ENCODE measurements around the gene NSF.
"Not testable (repeated sequence)": the region's sequence is repeated elsewhere in the genome, so short reads cannot be mapped to it uniquely, and the experiment has no call there.

DNA sequence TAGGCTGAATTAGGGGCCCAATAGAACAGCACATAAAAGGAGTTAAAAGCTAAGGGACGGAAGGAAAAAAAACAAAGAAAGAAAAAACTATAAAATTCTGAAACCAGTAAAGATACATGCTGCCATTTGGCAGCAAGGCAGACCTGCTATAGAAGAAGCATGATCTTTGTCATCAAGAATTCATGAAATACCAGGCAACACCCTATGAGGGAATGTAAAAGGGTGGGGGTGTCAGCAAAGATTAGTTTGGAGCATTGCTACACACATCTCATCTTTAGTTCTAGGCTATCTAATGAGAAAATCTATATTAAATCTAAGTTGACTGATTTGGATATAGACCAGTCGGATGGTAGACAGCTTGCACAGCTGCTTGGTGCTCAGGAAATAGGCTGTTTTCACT, 73.1 kb downstream of the NSF start:
- TF ChIP-seq, protein P1, sequence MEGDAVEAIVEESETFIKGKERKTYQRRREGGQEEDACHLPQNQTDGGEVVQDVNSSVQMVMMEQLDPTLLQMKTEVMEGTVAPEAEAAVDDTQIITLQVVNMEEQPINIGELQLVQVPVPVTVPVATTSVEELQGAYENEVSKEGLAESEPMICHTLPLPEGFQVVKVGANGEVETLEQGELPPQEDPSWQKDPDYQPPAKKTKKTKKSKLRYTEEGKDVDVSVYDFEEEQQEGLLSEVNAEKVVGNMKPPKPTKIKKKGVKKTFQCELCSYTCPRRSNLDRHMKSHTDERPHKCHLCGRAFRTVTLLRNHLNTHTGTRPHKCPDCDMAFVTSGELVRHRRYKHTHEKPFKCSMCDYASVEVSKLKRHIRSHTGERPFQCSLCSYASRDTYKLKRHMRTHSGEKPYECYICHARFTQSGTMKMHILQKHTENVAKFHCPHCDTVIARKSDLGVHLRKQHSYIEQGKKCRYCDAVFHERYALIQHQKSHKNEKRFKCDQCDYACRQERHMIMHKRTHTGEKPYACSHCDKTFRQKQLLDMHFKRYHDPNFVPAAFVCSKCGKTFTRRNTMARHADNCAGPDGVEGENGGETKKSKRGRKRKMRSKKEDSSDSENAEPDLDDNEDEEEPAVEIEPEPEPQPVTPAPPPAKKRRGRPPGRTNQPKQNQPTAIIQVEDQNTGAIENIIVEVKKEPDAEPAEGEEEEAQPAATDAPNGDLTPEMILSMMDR (IDR thresholded peaks at IDR 0.05) = not testable (repeated sequence)
- not testable (repeated sequence) for TF ChIP-seq POLR2A (IDR thresholded peaks at IDR 0.05)

Measured in adrenal gland (tissue), 5 donors.